Measurements from ENCODE around the gene PODNL1.
"Not testable (repeated sequence)": the region's sequence is repeated elsewhere in the genome, so short reads cannot be mapped to it uniquely, and the experiment has no call there.

The PODNL1 gene

GRCh38 chr19:13972368-13973155 is 34.3 kb upstream of the PODNL1 start:
- DNase-seq, result no peak

- not testable (repeated sequence) for DNase-seq
Measured at GRCh38 chr19:13971868-13972267, 33.7 kb upstream of the PODNL1 start.

GRCh38 chr19:13969897-13970296 is 31.7 kb upstream of the PODNL1 start:
- no peak for DNase-seq

GRCh38 chr19:13968999-13969398 is 30.8 kb upstream of the PODNL1 start:
- no peak for DNase-seq

GRCh38 chr19:13968383-13968935 is 30.2 kb upstream of the PODNL1 start:
- DNase-seq, result no peak

GRCh38 chr19:13967206-13967605 is 29.0 kb upstream of the PODNL1 start:
- not testable (repeated sequence) for DNase-seq

GRCh38 chr19:13966684-13967128 is 28.5 kb upstream of the PODNL1 start:
- no peak for DNase-seq

GRCh38 chr19:13965926-13966683 is 27.9 kb upstream of the PODNL1 start:
- no peak for DNase-seq

GRCh38 chr19:13965377-13965896 is 27.2 kb upstream of the PODNL1 start:
- no peak for DNase-seq

- no peak for DNase-seq
Measured at GRCh38 chr19:13964776-13965175, 26.6 kb upstream of the PODNL1 start.

GRCh38 chr19:13963603-13964105 is 25.4 kb upstream of the PODNL1 start:
- DNase-seq, result no peak

- no peak for DNase-seq
Measured at GRCh38 chr19:13962699-13963602, 24.7 kb upstream of the PODNL1 start.

GRCh38 chr19:13961826-13962698 is 23.8 kb upstream of the PODNL1 start:
- no peak for DNase-seq

- no peak for DNase-seq
Measured at GRCh38 chr19:13960863-13961784, 22.9 kb upstream of the PODNL1 start.

- DNase-seq, result no peak
Measured at GRCh38 chr19:13959962-13960862, 22.0 kb upstream of the PODNL1 start.

- no peak for DNase-seq
Measured at GRCh38 chr19:13959141-13959961, 21.1 kb upstream of the PODNL1 start.

- no peak for DNase-seq
Measured at GRCh38 chr19:13958043-13958442, 19.8 kb upstream of the PODNL1 start.

- DNase-seq, result no peak
Measured at GRCh38 chr19:13957051-13957450, 18.8 kb upstream of the PODNL1 start.
